Breast epithelium (tissue), 3 donors: Measurements from ENCODE around the gene TM4SF1.

Source experiments
- CTCF ChIP-seq, 3 donors: fragments of 450-650 bp; IDR thresholded peaks; one replicate each; pipeline ENCODE4 v1.5.1; 2016 to 2017; ENCODE audit warnings: antibody characterized with exemption in 3 of 3, mild to moderate bottlenecking in 3 of 3, moderate library complexity in 3 of 3
- POLR2A ChIP-seq: fragments of 450-650 bp; IDR thresholded peaks from one replicate; pipeline ENCODE4 v1.6.1; 2016; ENCODE audit warnings: antibody characterized with exemption, mild to moderate bottlenecking, moderate library complexity

DNA sequence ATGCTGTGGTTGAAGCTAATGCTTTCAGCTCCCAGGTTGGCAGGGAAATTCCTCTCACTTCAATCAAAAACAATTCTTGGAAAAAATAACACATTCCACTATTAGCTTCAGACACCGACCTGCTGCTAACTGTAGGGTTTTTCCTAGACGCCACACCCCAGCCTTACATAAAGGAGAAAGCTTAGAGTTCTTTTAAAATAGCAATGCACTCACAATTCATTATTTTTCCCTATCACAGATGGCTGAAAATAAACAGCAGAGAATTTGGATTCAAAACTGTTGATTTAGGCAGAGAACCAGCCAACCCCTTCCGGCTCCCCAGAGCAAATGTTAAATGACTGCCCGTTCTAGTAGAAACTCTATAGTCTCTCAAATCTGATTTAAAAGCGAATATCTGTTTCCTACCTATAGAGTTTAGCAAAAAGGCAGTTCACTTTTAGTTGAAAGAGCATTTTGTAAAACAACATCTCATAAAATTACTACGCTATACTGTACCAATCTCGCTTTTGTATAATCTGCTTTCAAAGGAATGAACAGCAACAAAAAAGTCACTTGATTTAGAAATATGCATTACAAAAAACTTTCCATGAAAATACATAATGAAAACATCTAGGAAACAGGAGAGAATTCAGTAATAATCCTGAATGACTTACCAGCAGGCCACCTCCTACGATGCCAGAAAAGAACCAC lies 586 bp downstream of the TM4SF1 start:
- TF ChIP-seq CTCF (IDR thresholded peaks at IDR 0.05) (no peak), POLR2A (no peak)
